ENCODE data around the gene GOLGA6D.
"Not testable (repeated sequence)": the region's sequence is repeated elsewhere in the genome, so short reads cannot be mapped to it uniquely, and the experiment has no call there.

The GOLGA6D gene, protein sequence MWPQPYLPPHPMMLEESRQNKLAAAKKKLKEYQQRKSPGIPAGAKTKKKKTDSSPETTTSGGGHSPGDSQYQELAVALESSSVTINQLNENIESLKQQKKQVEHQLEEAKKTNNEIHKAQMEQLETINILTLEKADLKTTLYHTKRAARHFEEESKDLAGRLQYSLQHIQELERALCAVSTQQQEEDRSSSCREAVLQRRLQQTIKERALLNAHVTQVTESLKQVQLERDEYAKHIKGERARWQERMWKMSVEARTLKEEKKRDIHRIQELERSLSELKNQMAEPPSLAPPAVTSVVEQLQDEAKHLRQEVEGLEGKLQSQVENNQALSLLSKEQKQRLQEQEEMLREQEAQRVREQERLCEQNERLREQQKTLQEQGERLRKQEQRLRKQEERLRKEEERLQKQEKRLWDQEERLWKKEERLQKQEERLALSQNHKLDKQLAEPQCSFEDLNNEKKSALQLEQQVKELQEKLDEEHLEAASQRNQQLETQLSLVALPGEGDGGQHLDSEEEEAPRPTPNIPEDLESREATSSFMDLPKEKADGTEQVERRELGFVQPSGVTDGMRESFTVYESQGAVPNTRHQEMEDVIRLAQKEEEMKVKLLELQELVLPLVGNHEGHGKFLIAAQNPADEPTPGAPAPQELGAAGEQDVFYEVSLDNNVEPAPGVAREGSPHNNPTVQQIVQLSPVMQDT

GRCh38 chr15:75282572-75282971, at the start of gene GOLGA6D:
GOLGA6D (plus strand) TSS chr15:75282835; CDS start chr15:75282876, 41 bp downstream.
- DNase-seq, result not testable (repeated sequence)

- no peak for DNase-seq
Measured at GRCh38 chr15:75233504-75234190, 49.0 kb upstream of the GOLGA6D start.

DNA sequence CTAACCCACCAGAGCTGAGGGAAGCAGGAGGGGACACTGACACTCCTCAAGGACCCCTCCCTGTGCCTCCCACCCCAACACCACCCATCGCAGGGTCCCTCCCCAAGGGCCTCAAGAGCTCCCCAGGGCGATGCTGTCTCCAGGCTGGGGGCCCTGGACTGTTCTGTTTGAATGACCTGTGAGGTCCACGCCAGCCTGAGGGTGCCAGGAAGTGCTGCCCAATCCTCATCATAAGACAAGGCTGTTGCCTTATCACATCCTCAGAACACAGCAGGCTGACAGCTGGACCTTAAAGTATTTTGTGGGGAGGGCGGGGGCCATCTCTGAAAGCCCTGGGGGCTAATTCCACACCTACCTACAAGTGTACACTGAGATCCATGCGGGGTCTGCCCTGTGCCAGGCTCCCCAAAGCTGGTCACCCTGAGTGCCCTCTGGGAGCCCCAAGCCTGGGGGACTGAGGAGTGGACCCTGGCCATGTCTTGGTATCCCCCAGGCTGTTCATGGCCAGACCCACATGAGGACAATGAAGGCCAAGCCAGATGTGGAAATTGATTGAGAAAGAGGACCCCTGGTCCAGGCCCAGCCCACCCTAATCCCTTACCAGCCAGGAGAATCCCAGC, 48.3 kb upstream of the GOLGA6D start:
- no peak for DNase-seq

DNA sequence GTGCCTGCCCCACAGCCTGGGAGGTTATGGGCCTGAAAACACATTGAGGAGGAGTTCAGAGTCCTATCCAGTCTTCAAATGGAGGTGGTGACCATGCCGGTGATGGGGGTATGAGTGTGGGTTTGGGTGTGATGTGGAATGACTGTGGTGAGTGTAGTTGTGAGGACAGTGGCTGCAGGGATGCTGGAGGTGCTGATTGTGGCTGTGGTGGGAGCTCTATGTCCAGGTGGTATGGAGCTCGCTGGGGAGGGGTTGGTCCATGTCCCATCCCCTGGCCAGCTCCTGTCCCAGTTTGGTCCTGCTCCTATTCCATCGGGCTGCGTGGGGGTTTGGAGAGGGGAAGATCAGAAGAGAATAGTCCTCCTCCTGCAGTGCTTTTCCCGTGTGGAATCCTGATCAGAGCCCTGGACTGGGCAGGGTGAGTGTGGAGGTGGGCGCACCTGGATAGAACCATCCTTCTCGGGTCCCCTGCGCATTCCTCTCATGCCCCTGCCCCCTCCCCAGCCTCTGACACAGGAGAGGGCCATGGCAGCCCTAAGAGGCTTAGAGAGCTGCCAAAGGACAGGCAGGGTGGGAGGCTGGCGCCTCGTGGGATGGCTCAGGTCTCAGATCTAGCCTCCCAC, 47.5 kb upstream of the GOLGA6D start:
- DNase-seq, result no peak

- DNase-seq, result no peak
Measured at GRCh38 chr15:75235760-75236729, 46.6 kb upstream of the GOLGA6D start.

- DNase-seq, result no peak
Measured at GRCh38 chr15:75237316-75237982, 45.2 kb upstream of the GOLGA6D start.

- DNase-seq, result no peak
Measured at GRCh38 chr15:75238150-75238549, 44.5 kb upstream of the GOLGA6D start.

DNA sequence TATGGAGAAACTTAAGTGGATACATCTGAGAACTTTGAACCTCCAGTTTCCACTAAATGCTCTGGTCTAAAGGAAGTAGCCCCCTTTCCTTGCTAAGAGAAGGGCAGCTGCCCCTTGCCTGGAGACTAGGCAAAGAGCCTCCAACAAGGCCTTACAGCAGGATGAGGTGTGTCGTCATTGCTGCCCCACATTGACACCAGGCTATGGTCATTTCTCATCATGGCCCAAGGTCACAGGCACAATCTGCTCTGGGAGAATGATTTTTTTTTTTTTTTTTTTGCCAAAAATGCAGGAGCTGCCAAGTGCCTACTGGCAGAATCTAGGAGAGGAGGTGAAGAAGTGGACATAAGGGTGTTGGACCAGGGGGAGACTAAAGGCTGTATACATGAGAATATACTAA, 36.9 kb upstream of the GOLGA6D start:
- DNase-seq, result not testable (repeated sequence)

GRCh38 chr15:75248991-75249390, 33.6 kb upstream of the GOLGA6D start:
- not testable (repeated sequence) for DNase-seq

- no peak for DNase-seq
Measured at GRCh38 chr15:75249726-75250125, 32.9 kb upstream of the GOLGA6D start.

DNA sequence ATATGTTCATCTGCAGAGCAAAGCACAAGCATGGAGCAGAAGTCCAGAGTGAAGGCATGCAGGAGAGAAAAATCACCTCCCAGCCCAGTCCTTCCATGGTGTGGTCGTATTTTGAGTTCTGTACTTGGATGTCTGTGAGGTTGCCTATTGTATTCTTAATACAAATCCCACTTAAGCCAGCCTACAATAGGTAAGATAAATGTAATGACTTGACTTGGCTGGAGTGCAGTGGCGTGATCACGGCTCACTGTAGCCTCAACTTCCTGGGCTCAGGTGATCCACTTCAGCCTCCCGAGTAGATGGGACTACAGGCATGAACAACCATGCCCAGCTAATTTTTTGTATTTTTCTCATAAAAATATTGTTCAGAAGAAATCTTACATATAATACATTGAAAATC, 31.3 kb upstream of the GOLGA6D start:
- DNase-seq, result not testable (repeated sequence)

- not testable (repeated sequence) for DNase-seq
Measured at GRCh38 chr15:75252285-75252684, 30.4 kb upstream of the GOLGA6D start.

DNA sequence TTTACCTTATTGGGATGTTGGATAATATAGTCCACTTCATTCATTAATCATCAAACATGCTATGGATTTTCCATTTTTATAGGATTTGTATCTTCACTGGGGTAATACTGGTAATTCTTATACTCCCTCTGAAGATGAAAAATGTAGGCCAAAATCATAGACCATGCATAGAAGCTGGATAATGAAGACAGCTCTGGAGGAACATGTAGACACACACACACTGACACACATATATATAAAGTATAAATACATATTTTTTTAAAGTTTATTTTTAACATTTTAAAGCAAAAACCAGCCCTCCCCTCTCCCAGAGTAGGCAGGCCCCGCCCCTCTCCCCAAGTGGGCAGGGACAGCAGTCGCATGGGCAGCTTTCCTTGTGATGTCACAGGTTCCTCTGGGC, 24.6 kb upstream of the GOLGA6D start, which contains the start of gene GOLGA6C:
TSS of gene GOLGA6C (plus strand) at position 301 of the 400 bp plus-strand sequence. CDS start 265 bp downstream, outside the sequence.
- not testable (repeated sequence) for DNase-seq

GRCh38 chr15:75258620-75259343, 23.9 kb upstream of the GOLGA6D start:
- not testable (repeated sequence) for DNase-seq

GRCh38 chr15:75259873-75260272, 22.8 kb upstream of the GOLGA6D start:
- not testable (repeated sequence) for DNase-seq

DNA sequence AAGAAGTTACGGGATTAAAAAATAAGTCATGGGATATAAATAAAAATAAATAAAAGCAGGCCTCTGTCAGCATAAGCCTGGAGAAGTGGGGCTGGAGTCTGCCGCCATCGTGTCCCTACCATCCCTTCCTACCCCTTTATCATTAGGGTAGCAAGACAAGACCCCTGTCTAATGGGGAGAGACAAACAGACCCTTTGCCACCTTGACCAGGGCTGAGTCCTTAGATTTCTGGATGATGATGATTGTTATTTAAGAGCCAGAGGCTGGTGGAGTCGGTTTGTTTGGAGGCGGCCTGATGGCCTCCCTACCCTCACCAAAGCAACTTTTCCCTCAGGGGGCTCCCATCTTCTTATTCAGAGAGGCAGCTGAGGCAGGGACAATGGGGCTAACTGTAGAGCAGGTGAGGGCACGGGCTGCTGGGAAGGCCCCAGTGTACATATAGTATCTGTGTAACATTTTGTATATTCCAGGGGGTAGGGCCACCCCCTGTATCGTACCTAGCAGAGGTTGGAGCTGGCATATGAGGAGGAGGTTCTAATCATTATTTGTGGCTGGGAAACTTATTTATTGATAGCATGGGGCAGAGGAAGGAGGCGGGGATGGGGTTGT, 8.8 kb upstream of the GOLGA6D start:
- DNase-seq, result not testable (repeated sequence)

GRCh38 chr15:75274509-75275107, 8.0 kb upstream of the GOLGA6D start:
- DNase-seq, result not testable (repeated sequence)

DNA sequence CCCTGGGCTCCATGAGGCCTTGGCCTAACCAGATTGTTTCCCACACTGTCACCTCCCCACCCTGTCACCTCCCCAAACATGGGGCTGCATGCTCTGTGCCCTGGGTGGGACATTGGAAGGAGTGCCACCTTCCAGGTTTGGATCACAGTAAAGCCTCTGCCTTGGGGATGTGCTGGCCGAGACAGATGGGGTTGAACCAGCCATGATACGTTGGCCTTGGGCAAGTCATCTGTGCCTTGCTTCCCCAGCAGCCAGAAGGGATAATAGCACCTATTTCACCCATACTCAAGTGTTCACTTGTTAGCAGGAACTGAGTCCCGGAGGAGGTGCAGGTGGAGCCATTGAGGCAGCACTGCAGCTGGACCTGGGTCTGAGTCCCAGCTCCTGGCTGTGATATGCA, 7.0 kb upstream of the GOLGA6D start:
- not testable (repeated sequence) for DNase-seq

GRCh38 chr15:75278497-75278896, 4.1 kb upstream of the GOLGA6D start:
- not testable (repeated sequence) for DNase-seq
